B cell (primary cell): Measurements from ENCODE around the gene PTPRN2.

Experiments used
- EZH2 ChIP-seq: IDR thresholded peaks from 2 replicates; pipeline ENCODE4 v1.6.1; 2012; ENCODE audit warnings: borderline replicate concordance, low read depth, mild to moderate bottlenecking, moderate library complexity, low read length; ENCODE audit not compliant: insufficient read depth, poor library complexity, severe bottlenecking
- TF ChIP-seq, protein P1 (sequence below): fragments of 200-600 bp; IDR thresholded peaks from one replicate; pipeline ENCODE4 v1.8.0; 2022; ENCODE audit warnings: antibody characterized with exemption, mild to moderate bottlenecking

- TF ChIP-seq EZH2: no peak
- TF ChIP-seq, protein P1, sequence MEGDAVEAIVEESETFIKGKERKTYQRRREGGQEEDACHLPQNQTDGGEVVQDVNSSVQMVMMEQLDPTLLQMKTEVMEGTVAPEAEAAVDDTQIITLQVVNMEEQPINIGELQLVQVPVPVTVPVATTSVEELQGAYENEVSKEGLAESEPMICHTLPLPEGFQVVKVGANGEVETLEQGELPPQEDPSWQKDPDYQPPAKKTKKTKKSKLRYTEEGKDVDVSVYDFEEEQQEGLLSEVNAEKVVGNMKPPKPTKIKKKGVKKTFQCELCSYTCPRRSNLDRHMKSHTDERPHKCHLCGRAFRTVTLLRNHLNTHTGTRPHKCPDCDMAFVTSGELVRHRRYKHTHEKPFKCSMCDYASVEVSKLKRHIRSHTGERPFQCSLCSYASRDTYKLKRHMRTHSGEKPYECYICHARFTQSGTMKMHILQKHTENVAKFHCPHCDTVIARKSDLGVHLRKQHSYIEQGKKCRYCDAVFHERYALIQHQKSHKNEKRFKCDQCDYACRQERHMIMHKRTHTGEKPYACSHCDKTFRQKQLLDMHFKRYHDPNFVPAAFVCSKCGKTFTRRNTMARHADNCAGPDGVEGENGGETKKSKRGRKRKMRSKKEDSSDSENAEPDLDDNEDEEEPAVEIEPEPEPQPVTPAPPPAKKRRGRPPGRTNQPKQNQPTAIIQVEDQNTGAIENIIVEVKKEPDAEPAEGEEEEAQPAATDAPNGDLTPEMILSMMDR: no peak
Observed at GRCh38 chr7:158272509-158273137, 315.0 kb downstream of the PTPRN2 start.
